Renal cortex interstitium (tissue), 15 donors: ENCODE data around the gene RAP2A. TPM values are rescaled to one million over a fixed set of nuclear protein-coding genes. Genes with fewer than 3 reads are reported as not detected.

Source experiments
- DNase-seq, 11 donors: peaks; one replicate each; pipeline ENCODE4 v3.0.0-alpha.2; 2013; ENCODE audit warnings: low read depth in 9 of 11, low spot score in 4 of 11; ENCODE audit errors: extremely low read depth in 1 of 11
- long read RNA-seq, 16 experiments: transcript quantifications; one replicate each; lab custom pipeline, GENCODE V29; 2026
- polyA plus RNA-seq, 3 donors: library from polyadenylated mRNA; unstranded; fragments of 120-200 nt; gene quantifications; one replicate each; pipeline ENCODE4 v1.2.1, GENCODE V29; 2013; ENCODE audit not compliant: insufficient read length in 3 of 3

RAP2A gene
- polyA plus RNA-seq = 10 to 100 TPM; 35.9 to 41.3 (median 38.9) TPM
- long read RNA-seq, donor 1, full-length matches to known transcripts = 11 of 11 reads
- long read RNA-seq, donor 1, partial matches to known transcripts = 0 of 11 reads
- long read RNA-seq, donor 1, other reads (novel, unspliced or antisense) = 0 of 11 reads
- long read RNA-seq, donor 2, full-length matches to known transcripts = 6 of 6 reads
- long read RNA-seq, donor 2, partial matches to known transcripts = 0 of 6 reads
- long read RNA-seq, donor 2, other reads (novel, unspliced or antisense) = 0 of 6 reads
- long read RNA-seq, donor 3, full-length matches to known transcripts = 17 of 17 reads
- long read RNA-seq, donor 3, partial matches to known transcripts = 0 of 17 reads
- long read RNA-seq, donor 3, other reads (novel, unspliced or antisense) = 0 of 17 reads
- long read RNA-seq, donor 4, full-length matches to known transcripts = 9 of 9 reads
- long read RNA-seq, donor 4, partial matches to known transcripts = 0 of 9 reads
- long read RNA-seq, donor 4, other reads (novel, unspliced or antisense) = 0 of 9 reads
- long read RNA-seq, donor 5 = 0 reads
- long read RNA-seq, donor 6, full-length matches to known transcripts = 13 of 13 reads
- long read RNA-seq, donor 6, partial matches to known transcripts = 0 of 13 reads
- long read RNA-seq, donor 6, other reads (novel, unspliced or antisense) = 0 of 13 reads
- long read RNA-seq, donor 7, full-length matches to known transcripts = 14 of 96 reads
- long read RNA-seq, donor 7, partial matches to known transcripts = 82 of 96 reads
- long read RNA-seq, donor 7, other reads (novel, unspliced or antisense) = 0 of 96 reads
- long read RNA-seq, donor 8 = 0 reads
- long read RNA-seq, donor 9, full-length matches to known transcripts = 10 of 10 reads
- long read RNA-seq, donor 9, partial matches to known transcripts = 0 of 10 reads
- long read RNA-seq, donor 9, other reads (novel, unspliced or antisense) = 0 of 10 reads
- long read RNA-seq, donor 10, full-length matches to known transcripts = 16 of 16 reads
- long read RNA-seq, donor 10, partial matches to known transcripts = 0 of 16 reads
- long read RNA-seq, donor 10, other reads (novel, unspliced or antisense) = 0 of 16 reads
- long read RNA-seq, donor 11, full-length matches to known transcripts = 17 of 17 reads
- long read RNA-seq, donor 11, partial matches to known transcripts = 0 of 17 reads
- long read RNA-seq, donor 11, other reads (novel, unspliced or antisense) = 0 of 17 reads
- long read RNA-seq, donor 12, full-length matches to known transcripts = 3 of 3 reads
- long read RNA-seq, donor 12, partial matches to known transcripts = 0 of 3 reads
- long read RNA-seq, donor 12, other reads (novel, unspliced or antisense) = 0 of 3 reads
- long read RNA-seq, donor 13 = 0 reads
- long read RNA-seq, donor 14, full-length matches to known transcripts = 11 of 57 reads
- long read RNA-seq, donor 14, partial matches to known transcripts = 46 of 57 reads
- long read RNA-seq, donor 14, other reads (novel, unspliced or antisense) = 0 of 57 reads
- long read RNA-seq, donor 15, full-length matches to known transcripts = 10 of 10 reads
- long read RNA-seq, donor 15, partial matches to known transcripts = 0 of 10 reads
- long read RNA-seq, donor 15, other reads (novel, unspliced or antisense) = 0 of 10 reads
- long read RNA-seq, donor 16, full-length matches to known transcripts = 50 of 50 reads
- long read RNA-seq, donor 16, partial matches to known transcripts = 0 of 50 reads
- long read RNA-seq, donor 16, other reads (novel, unspliced or antisense) = 0 of 50 reads

DNA sequence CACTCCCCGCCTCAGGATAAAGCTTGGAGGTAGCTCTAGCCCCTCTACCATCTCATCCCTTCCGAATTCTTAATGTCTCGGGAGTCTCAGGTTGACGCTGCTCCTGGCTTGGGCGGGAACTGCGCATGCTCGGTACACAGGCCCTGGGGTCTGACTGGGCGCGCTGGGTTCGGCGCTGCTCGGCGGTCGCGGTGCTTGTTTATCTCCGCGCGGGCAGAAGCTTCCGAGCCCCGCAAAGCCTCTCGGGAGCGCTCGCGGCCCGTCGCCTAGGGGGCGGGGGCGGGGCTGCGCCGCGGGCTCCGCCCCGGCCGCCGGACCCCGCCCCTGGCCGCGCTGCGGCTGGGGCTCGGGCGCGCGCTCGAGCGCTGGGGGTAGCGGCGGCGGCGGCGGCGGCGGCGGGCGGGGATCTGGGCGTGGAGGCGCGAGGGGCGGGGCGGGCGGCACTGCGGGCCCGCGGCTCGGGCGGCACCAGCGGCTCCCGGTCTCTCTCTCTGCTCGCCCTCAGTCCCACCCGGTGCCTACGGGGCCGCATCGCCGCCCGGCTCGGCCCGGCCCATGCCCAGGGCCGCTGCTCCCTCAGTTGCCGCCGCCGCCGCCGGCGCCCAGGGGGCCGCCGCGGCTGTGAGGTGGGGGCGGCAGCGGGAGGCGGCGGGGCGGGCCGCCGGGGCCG is at the start of gene RAP2A:
Gene RAP2A, plus strand, starts transcription at position 443 of the 670 bp plus-strand sequence. CDS start 302 bp downstream, outside the sequence.
- DNase-seq = peak; percentile 63 to 88 (median 83)

DNA sequence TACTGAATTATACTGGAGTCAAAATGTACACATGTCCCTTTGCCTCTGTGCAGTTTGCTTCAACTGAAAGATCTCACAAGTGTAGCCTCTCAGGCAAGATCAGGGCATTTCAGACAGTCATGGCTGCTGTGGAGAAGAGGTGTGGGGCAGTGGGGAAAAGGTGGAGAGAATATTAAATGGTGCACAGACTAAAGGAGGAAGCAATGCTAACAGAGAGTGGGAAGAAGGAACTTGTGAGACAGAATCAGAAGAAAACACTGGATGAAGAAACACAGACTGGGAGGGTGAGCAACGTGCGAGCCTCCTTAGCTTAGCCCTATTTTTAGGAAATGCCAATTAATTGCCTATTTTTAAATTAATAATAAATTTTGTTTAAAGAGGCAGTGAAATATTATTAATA is 49.6 kb upstream of the RAP2A start:
- DNase-seq = no peak

DNA sequence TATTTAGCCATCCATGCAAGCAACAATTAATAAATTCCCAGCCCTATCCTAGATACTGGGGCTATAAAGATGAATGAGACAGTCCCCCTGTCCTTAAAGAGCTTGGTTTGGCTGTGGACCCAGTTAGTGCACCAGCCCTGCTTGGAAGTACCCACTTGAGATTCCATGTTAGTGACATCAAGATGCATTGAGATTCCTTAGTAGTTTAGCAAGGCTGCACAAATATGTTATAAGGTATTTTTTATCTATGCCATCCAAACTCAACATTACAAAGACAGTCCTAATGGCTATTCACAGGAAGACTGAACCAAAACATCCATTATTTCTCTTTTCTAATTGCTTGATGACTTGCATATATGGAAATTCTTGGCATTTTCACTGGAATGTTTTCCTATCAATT is 48.8 kb upstream of the RAP2A start:
- no peak for DNase-seq

DNA sequence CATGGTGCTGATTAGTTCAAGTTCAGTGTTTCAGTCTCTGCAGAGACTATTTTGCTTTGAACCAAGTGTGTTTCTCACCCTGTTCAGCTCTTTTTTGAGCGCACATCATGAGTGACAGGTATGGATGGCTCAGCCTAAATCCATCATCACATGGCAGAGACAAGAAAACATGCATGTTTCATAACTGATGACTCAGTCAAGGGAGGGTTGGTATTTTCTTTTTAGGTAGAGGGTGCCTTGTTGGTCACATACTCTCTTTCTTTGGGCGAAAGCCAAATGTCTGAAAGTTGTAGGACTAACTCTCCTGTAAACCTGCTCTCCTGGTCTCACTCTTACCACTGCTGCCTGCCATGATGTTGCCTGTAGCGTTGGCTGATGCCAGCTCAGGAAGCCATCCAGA is 48.1 kb upstream of the RAP2A start:
- no peak for DNase-seq

DNA sequence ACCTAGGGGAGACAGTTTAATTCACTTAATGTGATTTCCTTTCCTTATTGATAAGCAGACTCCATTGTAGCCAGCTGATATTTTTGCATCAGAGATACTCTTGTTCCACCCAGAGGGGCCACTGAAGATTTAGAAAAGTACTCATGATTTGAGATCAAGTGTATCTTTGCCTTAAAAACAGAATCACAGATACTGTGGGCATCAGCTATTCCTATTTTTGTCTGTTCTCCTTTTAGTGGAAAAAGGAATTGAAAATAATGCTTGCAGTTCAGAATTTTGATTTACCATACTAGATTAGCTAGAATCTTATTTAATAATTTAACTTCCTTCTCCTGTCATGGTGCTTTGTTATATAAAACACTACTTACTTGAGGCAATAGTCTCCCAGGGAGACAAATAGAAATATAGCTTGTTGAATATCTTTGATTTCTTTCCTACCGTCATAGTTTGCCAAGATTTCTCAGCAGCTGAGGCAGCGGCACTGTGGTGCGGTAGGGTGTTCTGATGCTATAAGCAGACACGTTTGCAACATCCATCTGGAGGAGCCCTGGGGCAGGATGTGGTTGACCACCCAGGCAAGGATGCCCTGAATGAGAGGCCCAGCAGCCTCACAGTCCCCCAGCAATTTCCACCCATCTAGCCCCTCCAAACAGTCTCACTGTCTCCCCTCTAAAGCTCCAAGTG is 47.0 kb upstream of the RAP2A start:
- no peak for DNase-seq

DNA sequence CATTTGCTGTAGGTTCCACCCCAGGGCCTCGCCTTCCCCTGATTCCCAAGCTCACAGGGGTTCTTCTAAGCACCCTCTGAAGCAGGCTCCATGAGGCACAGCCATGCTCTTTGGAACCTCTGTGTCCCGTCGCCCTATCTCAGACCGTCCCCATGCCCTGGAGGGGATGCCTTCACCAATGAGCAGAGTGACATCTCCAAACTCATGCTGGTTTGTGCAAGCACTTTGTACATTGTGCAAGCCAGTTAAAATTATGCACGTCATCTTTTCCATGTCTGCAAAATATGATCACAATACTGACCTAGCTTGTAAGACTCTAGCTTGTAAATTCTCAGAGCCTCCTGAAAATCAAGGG is 46.5 kb upstream of the RAP2A start:
- no peak for DNase-seq

- no peak for DNase-seq
These were observed 46.1 kb upstream of the RAP2A start for GRCh38 chr13:97387890-97388289.

- DNase-seq = no peak
These were observed 45.6 kb upstream of the RAP2A start for GRCh38 chr13:97388373-97388772.

DNA sequence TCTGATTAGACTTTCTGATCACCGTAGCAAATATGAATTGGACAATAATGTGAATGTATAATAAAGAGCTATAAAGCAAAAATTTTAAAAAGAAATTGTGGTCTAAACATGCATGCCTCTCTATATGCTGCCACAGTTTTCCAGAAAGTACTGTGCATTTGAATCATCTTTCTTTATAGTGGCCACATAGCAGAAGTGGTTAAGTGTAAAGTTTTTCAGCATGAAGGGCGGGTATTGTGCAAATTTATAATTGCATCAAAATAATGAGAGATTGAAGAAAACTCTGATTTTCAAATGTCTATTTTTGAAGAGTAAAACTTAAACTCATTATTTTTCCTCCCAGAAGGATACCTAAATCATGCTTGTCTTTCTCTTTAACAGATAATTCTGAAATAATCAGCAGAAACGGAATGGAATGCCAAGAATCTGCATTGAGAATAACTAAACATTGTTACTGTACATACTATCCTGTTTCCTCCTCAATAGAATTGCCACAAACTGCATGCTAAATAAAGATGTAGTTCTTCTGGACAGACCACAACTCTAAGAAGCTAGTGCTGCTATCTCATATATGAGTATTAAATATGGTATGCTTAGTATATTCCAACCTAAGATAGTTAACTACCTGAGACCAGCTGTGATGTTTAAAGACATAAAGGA is 42.9 kb upstream of the RAP2A start:
- no peak for DNase-seq

DNA sequence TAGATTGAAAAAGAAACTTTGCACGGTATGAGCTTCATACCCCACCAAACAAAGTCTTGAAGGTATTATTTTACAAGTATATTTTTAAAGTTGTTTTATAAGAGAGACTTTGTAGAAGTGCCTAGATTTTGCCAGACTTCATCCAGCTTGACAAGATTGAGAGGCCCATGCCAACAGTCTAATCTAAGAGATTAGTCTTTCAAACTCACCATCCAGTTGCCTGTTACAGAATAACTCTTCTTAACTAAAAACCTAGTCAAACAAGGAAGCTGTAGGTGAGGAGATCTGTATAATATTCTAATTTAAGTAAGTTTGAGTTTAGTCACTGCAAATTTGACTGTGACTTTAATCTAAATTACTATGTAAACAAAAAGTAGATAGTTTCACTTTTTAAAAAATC is 41.9 kb upstream of the RAP2A start:
- no peak for DNase-seq

- DNase-seq = no peak
These were observed 39.4 kb upstream of the RAP2A start for GRCh38 chr13:97394542-97394941.

DNA sequence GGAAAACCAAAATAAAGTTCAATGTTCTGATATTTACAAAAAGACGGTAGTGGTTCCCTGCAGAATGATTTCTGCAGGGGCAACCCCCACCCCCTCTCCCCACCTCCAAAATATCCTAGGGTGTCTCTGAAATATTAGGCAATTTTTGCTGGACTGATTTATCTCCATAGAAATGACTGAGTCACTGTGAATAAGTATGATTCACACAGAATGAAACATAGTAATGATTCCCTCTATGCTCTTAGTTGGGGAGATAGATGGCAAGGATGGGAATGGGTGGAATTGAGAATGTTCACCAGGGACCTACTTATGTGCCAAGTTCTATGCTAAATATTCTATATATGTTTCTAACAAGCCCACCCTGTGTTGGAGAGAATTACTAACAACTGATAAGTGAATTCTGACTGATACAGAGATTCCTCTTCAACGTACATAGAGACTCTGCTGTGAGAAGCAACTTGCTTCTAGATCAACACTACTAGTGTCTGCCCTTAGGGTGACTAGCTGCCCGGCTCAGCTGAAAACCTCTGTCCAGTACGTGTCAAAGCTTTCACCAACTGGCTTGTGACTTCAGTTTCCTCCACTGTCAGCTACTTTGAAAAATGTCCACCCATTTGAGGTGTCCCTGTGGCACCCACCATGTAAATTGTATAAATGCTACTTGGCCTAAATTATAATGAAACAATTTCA is 38.4 kb upstream of the RAP2A start:
- no peak for DNase-seq

- no peak for DNase-seq
These were observed 36.7 kb upstream of the RAP2A start for GRCh38 chr13:97397267-97397666.

GRCh38 chr13:97401421-97401820 is 32.5 kb upstream of the RAP2A start:
- DNase-seq = no peak

GRCh38 chr13:97403893-97404750 is 29.8 kb upstream of the RAP2A start:
- no peak for DNase-seq
